Hepatocyte (in vitro differentiated cells): ENCODE results near the gene TNFRSF12A.
"Not testable (repeated sequence)": the region's sequence is repeated elsewhere in the genome, so short reads cannot be mapped to it uniquely, and the experiment has no call there.

Experiments
- CTCF ChIP-seq: fragments of 200-600 bp; sonication (generic); IDR thresholded peaks from 2 replicates; pipeline ENCODE4 v1.5.1; 2016; ENCODE audit warnings: antibody characterized with exemption, mild to moderate bottlenecking; ENCODE audit not compliant: poor library complexity
- EZH2 ChIP-seq: fragments of 200-600 bp; sonication (generic); IDR thresholded peaks from 2 replicates; pipeline ENCODE4 v1.6.1; 2016; ENCODE audit warnings: antibody characterized with exemption, mild to moderate bottlenecking, borderline replicate concordance
- EZH2phosphoT487 ChIP-seq: fragments of 200-600 bp; sonication (generic); IDR thresholded peaks from one replicate; pipeline ENCODE4 v1.6.1; 2018; ENCODE audit warnings: antibody characterized with exemption, mild to moderate bottlenecking, low read depth, moderate library complexity; ENCODE audit not compliant: unreplicated experiment, severe bottlenecking

- not testable (repeated sequence) for TF ChIP-seq CTCF, EZH2, EZH2phosphoT487
Observed at GRCh38 chr16:3069146-3069545, 49.0 kb downstream of the TNFRSF12A start.
